SJCRH30 (cell line): ENCODE data around the gene AP1AR. TPM values are rescaled to one million over a fixed set of nuclear protein-coding genes. Genes with fewer than 3 reads are reported as not detected.
A peak's percentile ranks its signal among the peaks of the same experiment; 100 is the strongest.

ENCODE experiments used
- DNase-seq, 2 experiments: peaks; one replicate each; pipeline ENCODE4 v3.0.0-alpha.2; 2015 to 2020
- H3K27ac ChIP-seq: fragments of 250-450 bp; sonication (Bioruptor Pico); 2 replicates; pipeline ENCODE4 v1.5.1; 2020; ENCODE audit warnings: mild to moderate bottlenecking, moderate library complexity
- H3K27me3 ChIP-seq: fragments of 250-450 bp; sonication (Bioruptor Pico); 2 replicates; pipeline ENCODE4 v1.5.1; 2020; ENCODE audit warnings: mild to moderate bottlenecking, moderate library complexity
- H3K36me3 ChIP-seq: fragments of 250-450 bp; sonication (Bioruptor Pico); 2 replicates; pipeline ENCODE4 v1.5.1; 2020; ENCODE audit warnings: mild to moderate bottlenecking, moderate library complexity
- H3K4me1 ChIP-seq: fragments of 250-450 bp; sonication (Bioruptor Pico); 2 replicates; pipeline ENCODE4 v1.5.1; 2020; ENCODE audit warnings: mild to moderate bottlenecking, moderate library complexity
- H3K4me3 ChIP-seq: fragments of 250-450 bp; sonication (Bioruptor Pico); 2 replicates; pipeline ENCODE4 v1.5.1; 2020; ENCODE audit warnings: mild to moderate bottlenecking, moderate library complexity
- H3K9me3 ChIP-seq: fragments of 250-450 bp; sonication (Bioruptor Pico); replicated peaks from 2 replicates; pipeline ENCODE4 v1.5.1; 2020; ENCODE audit warnings: mild to moderate bottlenecking, moderate library complexity
- total RNA-seq: library from RNA; depleted of rRNA; stranded (reverse); fragments of >200 nt; shearing (Covaris generic); gene quantifications from 2 replicates; pipeline ENCODE4 v1.2.3, GENCODE V29; 2014

AP1AR gene
- total RNA-seq, 1 experiment from 2014 or later, result 24.7 TPM

- no peak for DNase-seq
- Histone ChIP-seq H3K9me3 (no peaks in the 10 kb centered on the region), H3K36me3 (peaks cover 3% of the 10 kb centered on the region; the same call in 1 of the 2 replicates)
Observed at GRCh38 chr4:112247021-112247420, 15.4 kb downstream of the AP1AR start.

GRCh38 chr4:112251019-112251643 lies 19.5 kb downstream of the AP1AR start:
- no peak overlapping the region for H3K4me3 ChIP-seq

More at GRCh38 chr4:112247021-112247420, 15.4 kb downstream of the AP1AR start:
- H3K27ac ChIP-seq, result no peak overlapping the region
- no peaks in the 10 kb centered on the region for H3K27me3 ChIP-seq
- H3K4me3 ChIP-seq, result no peak overlapping the region
- no peaks in the 10 kb centered on the region for H3K4me1 ChIP-seq

GRCh38 chr4:112252234-112252633 lies 20.6 kb downstream of the AP1AR start:
- Histone ChIP-seq H3K9me3 (no peaks in the 10 kb centered on the region), H3K4me1 (no peaks in the 10 kb centered on the region), H3K4me3 (no peak overlapping the region), H3K36me3 (peaks cover 4% of the 10 kb centered on the region; the same call in 1 of the 2 replicates), H3K27me3 (no peaks in the 10 kb centered on the region), H3K27ac (no peak overlapping the region)
- no peak for DNase-seq

More at GRCh38 chr4:112251019-112251643, 19.5 kb downstream of the AP1AR start:
- H3K27me3 ChIP-seq, result no peaks in the 10 kb centered on the region
- no peak for DNase-seq
- H3K27ac ChIP-seq, result no peak overlapping the region
- H3K36me3 ChIP-seq, result peaks cover 7% of the 10 kb centered on the region; the same call in 1 of the 2 replicates
- no peaks in the 10 kb centered on the region for H3K9me3 ChIP-seq
- H3K4me1 ChIP-seq, result no peaks in the 10 kb centered on the region

GRCh38 chr4:112253382-112254000 lies 21.9 kb downstream of the AP1AR start:
- Histone ChIP-seq H3K4me3 (no peak overlapping the region), H3K36me3 (peaks cover 4% of the 10 kb centered on the region; the same call in 1 of the 2 replicates), H3K9me3 (no peaks in the 10 kb centered on the region), H3K4me1 (no peaks in the 10 kb centered on the region), H3K27ac (no peak overlapping the region), H3K27me3 (no peaks in the 10 kb centered on the region)
- DNase-seq, result no peak

- no peak for DNase-seq
- H3K27ac ChIP-seq, result no peak overlapping the region
- no peaks in the 10 kb centered on the region for H3K4me1 ChIP-seq
- H3K4me3 ChIP-seq, result no peak overlapping the region
- H3K27me3 ChIP-seq, result no peaks in the 10 kb centered on the region
- H3K9me3 ChIP-seq, result no peaks in the 10 kb centered on the region
- H3K36me3 ChIP-seq, result peaks cover 18% of the 10 kb centered on the region
Observed at GRCh38 chr4:112257098-112257497, 25.5 kb downstream of the AP1AR start.

GRCh38 chr4:112266823-112267222 lies 35.2 kb downstream of the AP1AR start:
- Histone ChIP-seq H3K27ac (no peak overlapping the region), H3K36me3 (peaks cover 38% of the 10 kb centered on the region)
- DNase-seq, result peak in 1 of 2 experiments; percentile 10

GRCh38 chr4:112270051-112270450 lies 38.5 kb downstream of the AP1AR start:
- Histone ChIP-seq H3K27ac (no peak overlapping the region), H3K36me3 (peaks cover 37% of the 10 kb centered on the region), H3K4me3 (no peak overlapping the region), H3K27me3 (no peaks in the 10 kb centered on the region), H3K9me3 (no peaks in the 10 kb centered on the region), H3K4me1 (no peaks in the 10 kb centered on the region)
- DNase-seq, result no peak

More at GRCh38 chr4:112266823-112267222, 35.2 kb downstream of the AP1AR start:
- Histone ChIP-seq H3K27me3 (no peaks in the 10 kb centered on the region), H3K4me3 (no peak overlapping the region), H3K4me1 (no peaks in the 10 kb centered on the region), H3K9me3 (no peaks in the 10 kb centered on the region)

- Histone ChIP-seq H3K27ac (no peak overlapping the region), H3K4me3 (no peak overlapping the region), H3K9me3 (no peaks in the 10 kb centered on the region), H3K27me3 (no peaks in the 10 kb centered on the region), H3K4me1 (no peaks in the 10 kb centered on the region), H3K36me3 (peaks cover 29% of the 10 kb centered on the region)
- DNase-seq, result no peak
Observed at GRCh38 chr4:112270640-112271421, 39.2 kb downstream of the AP1AR start.

- H3K27me3 ChIP-seq, result no peaks in the 10 kb centered on the region
- H3K9me3 ChIP-seq, result no peaks in the 10 kb centered on the region
- no peak overlapping the region for H3K27ac ChIP-seq
- no peak overlapping the region for H3K4me3 ChIP-seq
- peaks cover 22% of the 10 kb centered on the region for H3K36me3 ChIP-seq
- no peak for DNase-seq
- H3K4me1 ChIP-seq, result no peaks in the 10 kb centered on the region
Observed at GRCh38 chr4:112272292-112272691, 40.7 kb downstream of the AP1AR start.

GRCh38 chr4:112274959-112275358 lies 43.4 kb downstream of the AP1AR start:
- H3K36me3 ChIP-seq, result peaks cover 18% of the 10 kb centered on the region
- H3K27me3 ChIP-seq, result no peaks in the 10 kb centered on the region
- no peak overlapping the region for H3K4me3 ChIP-seq
- H3K9me3 ChIP-seq, result no peaks in the 10 kb centered on the region
- H3K4me1 ChIP-seq, result 0 out of 2 replicates have a peak, but pooled peaks cover 2% of the 10 kb centered on the region
- DNase-seq, result no peak
- H3K27ac ChIP-seq, result no peak overlapping the region

- Histone ChIP-seq H3K9me3 (no peaks in the 10 kb centered on the region), H3K4me1 (0 out of 2 replicates have a peak, but pooled peaks cover 2% of the 10 kb centered on the region)
- DNase-seq, result no peak
Observed at GRCh38 chr4:112276113-112276512, 44.5 kb downstream of the AP1AR start.

GRCh38 chr4:112277220-112277619 lies 45.6 kb downstream of the AP1AR start:
- 0 out of 2 replicates have a peak, but pooled peaks cover 2% of the 10 kb centered on the region for H3K4me1 ChIP-seq
- no peak for DNase-seq
- H3K4me3 ChIP-seq, result no peak overlapping the region
- peaks cover 14% of the 10 kb centered on the region for H3K36me3 ChIP-seq
- no peaks in the 10 kb centered on the region for H3K27me3 ChIP-seq
- no peak overlapping the region for H3K27ac ChIP-seq
- no peaks in the 10 kb centered on the region for H3K9me3 ChIP-seq

More at GRCh38 chr4:112276113-112276512, 44.5 kb downstream of the AP1AR start:
- no peak overlapping the region for H3K27ac ChIP-seq
- peaks cover 16% of the 10 kb centered on the region for H3K36me3 ChIP-seq
- no peak overlapping the region for H3K4me3 ChIP-seq
- H3K27me3 ChIP-seq, result no peaks in the 10 kb centered on the region

GRCh38 chr4:112277705-112278448 lies 46.3 kb downstream of the AP1AR start:
- DNase-seq, result no peak
- peaks cover 12% of the 10 kb centered on the region for H3K36me3 ChIP-seq
- H3K4me3 ChIP-seq, result no peak overlapping the region
- 0 out of 2 replicates have a peak, but pooled peaks cover 2% of the 10 kb centered on the region for H3K4me1 ChIP-seq
- no peaks in the 10 kb centered on the region for H3K9me3 ChIP-seq
- H3K27ac ChIP-seq, result no peak overlapping the region
- no peaks in the 10 kb centered on the region for H3K27me3 ChIP-seq
